Measurements from ENCODE around the gene FAM222B. TPM values are rescaled to one million over a fixed set of nuclear protein-coding genes. Genes with fewer than 3 reads are reported as not detected.
"Not testable (repeated sequence)": the region's sequence is repeated elsewhere in the genome, so short reads cannot be mapped to it uniquely, and the experiment has no call there.

Gene FAM222B
- polyA plus RNA-seq, 3 donors from 2014 or later = 2.5 to 13.7 (median 4.9) TPM

GRCh38 chr17:28740406-28741357 is 101.9 kb downstream of the FAM222B start:
- no peak for DNase-seq
- Mint-ChIP-seq H3K4me1 (peaks cover 10 to 16% of the 10 kb centered on the region in 2 donors), H3K9me3 (no peaks in the 10 kb centered on the region), H3K4me3 (peak overlapping the region in 2 of 5 donors; percentile 13 to 17), H3K27me3 (ENCODE audit: low read depth in 3 of 3) (peaks cover 2 to 11% (median 3%) of the 10 kb centered on the region in 3 donors), H3K27ac (no peak overlapping the region), H3K36me3 (no peaks in the 10 kb centered on the region)

GRCh38 chr17:28738680-28739384 is 103.8 kb downstream of the FAM222B start:
- no peak for DNase-seq
- Mint-ChIP-seq H3K4me1 (peaks cover 0 to 4% of the 10 kb centered on the region in 2 donors), H3K27ac (peak overlapping the region in 1 of 6 donors; percentile 71)

DNA sequence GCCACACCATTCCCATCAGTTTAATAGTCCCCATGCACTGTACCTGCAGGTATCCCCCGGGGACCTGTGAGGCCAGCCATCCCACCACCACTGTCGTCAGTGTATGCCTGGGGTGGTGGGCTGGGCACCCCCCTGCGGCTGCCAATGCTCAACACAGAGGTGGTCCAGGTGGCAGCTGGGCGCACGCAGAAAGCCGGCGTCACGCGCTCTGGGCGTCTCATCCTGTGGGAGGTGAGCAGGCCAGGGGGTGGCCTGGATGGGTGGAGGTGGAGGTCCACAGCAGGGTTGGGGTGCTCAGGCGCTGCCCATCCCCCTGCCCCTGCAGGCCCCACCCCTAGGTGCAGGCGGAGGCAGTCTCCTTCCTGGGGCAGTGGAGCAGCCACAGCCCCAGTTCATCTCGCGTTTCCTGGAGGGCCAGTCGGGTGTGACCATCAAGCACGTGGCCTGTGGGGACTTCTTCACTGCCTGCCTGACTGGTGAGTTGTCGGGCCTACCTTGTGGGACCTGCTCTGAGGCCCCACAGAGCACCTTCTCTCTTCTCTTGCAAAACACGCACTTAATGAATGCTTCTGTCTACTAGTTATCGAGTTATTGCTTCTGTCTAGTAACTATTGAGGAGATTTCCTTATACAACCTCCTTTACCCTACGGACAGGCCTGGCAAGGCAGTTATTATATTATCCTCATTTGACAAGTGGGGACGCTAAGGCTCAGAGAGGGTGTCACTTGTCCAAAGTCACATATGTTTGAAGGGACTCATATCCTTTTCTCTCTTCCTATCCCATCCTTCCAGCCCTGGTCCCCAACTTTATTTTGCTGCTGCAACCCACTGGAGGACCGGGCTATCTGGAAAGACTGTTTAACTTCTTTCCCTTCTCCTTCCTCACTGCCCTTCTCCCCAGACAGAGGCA is 104.6 kb downstream of the FAM222B start:
- Mint-ChIP-seq H3K4me1 (peaks cover 0 to 2% of the 10 kb centered on the region in 2 donors), H3K27me3 (ENCODE audit: low read depth in 3 of 3) (peaks cover 0 to under 1% (median under 1%) of the 10 kb centered on the region in 3 donors), H3K4me3 (no peak overlapping the region), H3K36me3 (no peaks in the 10 kb centered on the region), H3K9me3 (no peaks in the 10 kb centered on the region), H3K27ac (peak overlapping the region in 1 of 6 donors; percentile 71)
- DNase-seq = no peak

More at GRCh38 chr17:28738680-28739384, 103.8 kb downstream of the FAM222B start:
- H3K9me3 Mint-ChIP-seq = no peaks in the 10 kb centered on the region
- H3K36me3 Mint-ChIP-seq = no peaks in the 10 kb centered on the region
- H3K27me3 Mint-ChIP-seq (ENCODE audit: low read depth in 3 of 3) = peaks cover 0 to 3% (median 2%) of the 10 kb centered on the region in 3 donors
- no peak overlapping the region for H3K4me3 Mint-ChIP-seq

- Mint-ChIP-seq H3K4me1 (no peaks in the 10 kb centered on the region), H3K27ac (no peak overlapping the region), H3K9me3 (no peaks in the 10 kb centered on the region), H3K36me3 (no peaks in the 10 kb centered on the region), H3K4me3 (no peak overlapping the region), H3K27me3 (ENCODE audit: low read depth in 3 of 3) (no peaks in the 10 kb centered on the region)
- no peak for DNase-seq
Measured at GRCh38 chr17:28737316-28737715, 105.3 kb downstream of the FAM222B start.

- not testable (repeated sequence) for H3K36me3 Mint-ChIP-seq; H3K27me3 Mint-ChIP-seq (ENCODE audit: low read depth in 3 of 3); H3K9me3 Mint-ChIP-seq; H3K4me3 Mint-ChIP-seq; DNase-seq; H3K4me1 Mint-ChIP-seq; H3K27ac Mint-ChIP-seq
Measured at GRCh38 chr17:28735913-28736769, 106.4 kb downstream of the FAM222B start.

- Mint-ChIP-seq H3K27ac (no peak overlapping the region), H3K4me1 (no peaks in the 10 kb centered on the region), H3K36me3 (no peaks in the 10 kb centered on the region), H3K4me3 (no peak overlapping the region), H3K27me3 (ENCODE audit: low read depth in 3 of 3) (no peaks in the 10 kb centered on the region), H3K9me3 (no peaks in the 10 kb centered on the region)
- no peak for DNase-seq
Measured at GRCh38 chr17:28735242-28735722, 107.3 kb downstream of the FAM222B start.

GRCh38 chr17:28734712-28735241 is 107.8 kb downstream of the FAM222B start:
- Mint-ChIP-seq H3K4me3 (no peak overlapping the region), H3K4me1 (no peaks in the 10 kb centered on the region), H3K9me3 (no peaks in the 10 kb centered on the region), H3K36me3 (no peaks in the 10 kb centered on the region), H3K27ac (no peak overlapping the region), H3K27me3 (ENCODE audit: low read depth in 3 of 3) (peaks cover 0 to 2% (median 0%) of the 10 kb centered on the region in 3 donors)
- DNase-seq = no peak

- H3K27ac Mint-ChIP-seq = no peak overlapping the region
- peaks cover 6 to 9% of the 10 kb centered on the region in 2 donors for H3K4me1 Mint-ChIP-seq
Measured at GRCh38 chr17:28733346-28733745, 109.2 kb downstream of the FAM222B start.

DNA sequence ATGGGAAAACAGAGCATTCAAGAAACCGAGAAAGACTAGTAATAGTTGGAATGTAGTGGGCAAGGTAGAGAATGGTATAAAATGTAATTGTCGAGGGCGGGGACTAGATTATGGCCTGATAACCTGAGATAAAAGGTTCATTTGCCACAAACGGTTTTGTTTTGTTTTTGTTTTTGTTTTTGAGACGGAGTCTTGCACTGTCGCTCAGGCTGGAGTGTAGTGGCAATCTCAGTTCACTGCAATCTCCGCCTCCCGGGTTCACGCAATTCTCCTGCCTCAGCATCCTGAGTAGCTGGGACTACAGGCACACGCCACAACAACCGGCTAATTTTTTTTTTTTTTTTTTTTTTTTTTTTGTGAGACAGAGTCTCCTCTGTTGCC is 112.7 kb downstream of the FAM222B start:
- H3K4me3 Mint-ChIP-seq = peak overlapping the region in 2 of 5 donors; percentile 7 to 47
- DNase-seq = no peak
- H3K27ac Mint-ChIP-seq = peak overlapping the region in 1 of 6 donors; percentile 35
- peaks cover 30 to 34% of the 10 kb centered on the region in 2 donors for H3K4me1 Mint-ChIP-seq
- H3K27me3 Mint-ChIP-seq (ENCODE audit: low read depth in 3 of 3) = peaks cover 6 to 10% (median 7%) of the 10 kb centered on the region in 3 donors
- H3K36me3 Mint-ChIP-seq = peaks cover 0 to under 1% (median 0%) of the 10 kb centered on the region in 3 donors
- no peaks in the 10 kb centered on the region for H3K9me3 Mint-ChIP-seq

More at GRCh38 chr17:28733346-28733745, 109.2 kb downstream of the FAM222B start:
- H3K4me3 Mint-ChIP-seq = no peak overlapping the region
- no peak for DNase-seq
- no peaks in the 10 kb centered on the region for H3K9me3 Mint-ChIP-seq
- H3K27me3 Mint-ChIP-seq (ENCODE audit: low read depth in 3 of 3) = peaks cover 3 to 5% (median 4%) of the 10 kb centered on the region in 3 donors
- H3K36me3 Mint-ChIP-seq = no peaks in the 10 kb centered on the region

DNA sequence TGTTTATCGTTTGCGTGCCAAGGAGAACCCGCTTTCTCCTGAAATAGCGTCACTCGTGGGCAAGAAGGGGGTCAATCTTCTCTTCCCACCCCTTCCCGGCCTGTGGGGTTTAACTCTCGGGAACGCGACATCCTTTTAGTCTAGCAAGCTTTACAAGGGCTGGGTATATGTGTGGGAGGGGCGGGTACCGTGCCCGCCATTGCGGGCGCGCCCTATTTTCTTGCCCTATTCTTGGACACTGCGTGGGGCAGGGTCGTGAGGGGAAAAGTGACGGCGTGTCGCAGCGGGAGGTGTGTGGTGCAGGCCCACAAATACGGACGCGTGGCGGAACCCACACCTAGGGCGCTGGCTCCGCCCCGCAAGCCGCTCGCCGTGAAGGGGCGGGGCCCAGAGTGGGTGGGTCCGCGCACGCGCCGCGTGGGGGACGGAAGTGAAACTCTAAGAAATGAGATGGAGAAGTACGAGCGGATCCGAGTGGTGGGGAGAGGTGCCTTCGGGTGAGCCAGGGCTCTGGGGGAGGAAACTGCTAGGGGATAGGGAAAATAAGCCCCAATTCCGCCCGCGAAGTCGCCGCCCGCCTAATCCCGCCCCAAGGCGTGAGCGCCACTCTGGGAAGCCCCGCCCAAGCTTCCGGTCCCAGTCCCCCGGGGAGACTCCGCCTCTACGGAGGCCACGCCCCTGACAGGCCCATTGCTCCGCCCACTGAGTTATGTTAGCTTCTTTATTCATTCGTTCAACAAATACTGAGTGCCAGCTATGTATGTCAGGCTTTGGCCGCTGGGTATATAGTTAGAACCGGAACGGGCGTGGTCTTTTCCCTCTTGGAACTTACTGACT is 114.0 kb downstream of the FAM222B start, which contains the start of gene NEK8:
Gene NEK8 (plus strand): TSS at position 425 of the 837 bp plus-strand sequence. CDS start 26 bp downstream, at position 451.
- peak; percentile 96 to 97 (median 97) for DNase-seq
- Mint-ChIP-seq H3K36me3 (peaks cover 4 to 14% (median 8%) of the 10 kb centered on the region in 3 donors), H3K27ac (peak within 1 kb of the TSS; percentile 93 to 98 (median 97)), H3K27me3 (ENCODE audit: low read depth in 3 of 3) (peaks cover 7 to 10% (median 10%) of the 10 kb centered on the region in 3 donors), H3K9me3 (no peaks in the 10 kb centered on the region), H3K4me1 (peaks cover 38 to 46% of the 10 kb centered on the region in 2 donors), H3K4me3 (peak within 1 kb of the TSS; percentile 93 to 98 (median 94))
